Fibroblast of gingiva (primary cell): Measurements from ENCODE around the gene LNPEP.

Experiments used
- DNase-seq: peaks from one replicate; pipeline ENCODE4 v3.0.0-alpha.2; 2011; ENCODE audit warnings: low read depth

The LNPEP gene

DNA sequence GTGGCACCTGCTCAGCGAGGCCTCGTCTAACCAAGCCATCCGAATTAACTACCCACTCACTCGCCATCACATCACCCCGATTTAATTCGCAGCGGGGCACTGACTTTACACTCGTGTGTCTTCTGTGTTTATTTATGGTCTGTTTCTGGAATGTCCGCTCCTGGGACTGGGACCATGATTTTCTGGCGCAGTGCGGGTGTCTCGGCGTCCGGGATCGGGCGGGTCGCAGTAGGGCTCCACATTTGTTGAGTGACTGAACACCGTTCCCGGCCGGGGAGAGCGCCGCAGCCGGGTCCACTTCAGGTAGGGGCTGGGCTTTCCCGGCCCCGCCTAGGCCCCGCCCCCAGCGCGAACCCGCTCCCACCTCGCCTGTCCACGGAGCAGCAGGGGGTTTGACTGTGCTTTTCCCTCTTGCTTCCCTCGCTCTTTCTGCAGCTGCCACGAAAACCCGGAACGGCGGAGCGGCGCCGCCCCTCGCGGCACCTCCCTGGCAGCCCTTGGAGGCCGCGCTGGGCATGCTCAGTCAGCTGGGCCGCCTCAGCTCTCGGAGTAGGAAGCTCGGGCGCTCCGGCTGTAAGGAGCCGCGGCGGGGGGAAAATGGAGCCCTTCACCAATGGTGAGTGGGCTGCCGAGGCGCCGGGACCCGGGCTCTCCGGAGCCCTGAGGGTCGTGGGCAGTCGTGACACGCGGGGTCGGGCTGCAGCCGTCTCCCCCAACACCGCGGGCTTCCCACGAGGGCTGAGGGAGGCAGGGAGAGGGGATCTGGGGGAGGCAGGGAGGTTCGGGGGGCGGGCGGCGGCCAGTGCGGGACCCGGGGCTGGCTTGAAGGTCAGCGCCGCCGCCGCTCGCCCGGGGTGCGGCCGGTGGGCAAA lies at the start of gene LNPEP:
Gene LNPEP, plus strand, starts transcription at position 522 of the 872 bp plus-strand sequence. Its CDS starts 76 bp downstream, at position 598.
- peak; percentile 98 for DNase-seq

DNA sequence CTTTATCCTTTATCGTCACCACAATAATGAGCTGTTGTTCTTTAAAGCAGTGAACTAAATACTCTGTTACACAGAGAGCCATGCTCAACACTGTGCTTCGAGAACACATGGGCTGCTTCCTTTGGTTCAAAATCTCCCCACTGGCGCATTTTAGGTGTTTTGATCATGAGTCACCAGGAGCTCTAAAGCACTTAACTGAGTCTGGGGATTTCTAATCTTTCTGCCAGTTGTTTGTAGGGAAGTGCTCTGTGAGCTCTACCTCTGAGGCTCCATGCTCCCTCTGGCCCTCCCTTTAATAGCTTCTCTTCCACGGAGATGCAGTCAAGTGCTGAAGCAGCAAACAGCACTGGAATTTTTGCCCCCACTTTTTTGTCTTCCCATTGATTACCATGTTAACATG lies 42.5 kb upstream of the LNPEP start:
- DNase-seq = peak; percentile 24

GRCh38 chr5:96896276-96896675 lies 39.6 kb upstream of the LNPEP start:
- DNase-seq = no peak

- no peak for DNase-seq
Measured at GRCh38 chr5:96896806-96897205, 39.1 kb upstream of the LNPEP start.

- DNase-seq = no peak
Measured at GRCh38 chr5:96901384-96901783, 34.5 kb upstream of the LNPEP start.

DNA sequence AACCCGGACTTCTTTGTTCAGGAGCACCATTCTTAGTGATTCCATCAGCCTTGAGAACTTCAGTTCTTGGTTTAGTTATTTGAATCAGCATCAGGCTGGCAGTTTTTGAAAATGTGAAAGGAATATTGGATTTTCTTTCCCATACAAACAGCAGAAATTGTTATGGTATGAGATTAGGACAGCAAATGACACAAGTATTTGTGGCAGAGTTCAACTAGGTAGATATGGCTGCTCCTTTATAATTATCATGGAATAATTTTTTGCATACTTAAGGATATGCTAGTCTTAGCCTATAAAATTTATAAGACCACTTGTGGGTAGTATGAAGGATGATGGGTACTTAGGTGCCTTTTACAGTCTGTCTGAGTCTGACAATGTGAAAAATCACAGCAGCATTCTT lies 34.0 kb upstream of the LNPEP start:
- DNase-seq = no peak

GRCh38 chr5:96902876-96903275 lies 33.0 kb upstream of the LNPEP start:
- DNase-seq = no peak

DNA sequence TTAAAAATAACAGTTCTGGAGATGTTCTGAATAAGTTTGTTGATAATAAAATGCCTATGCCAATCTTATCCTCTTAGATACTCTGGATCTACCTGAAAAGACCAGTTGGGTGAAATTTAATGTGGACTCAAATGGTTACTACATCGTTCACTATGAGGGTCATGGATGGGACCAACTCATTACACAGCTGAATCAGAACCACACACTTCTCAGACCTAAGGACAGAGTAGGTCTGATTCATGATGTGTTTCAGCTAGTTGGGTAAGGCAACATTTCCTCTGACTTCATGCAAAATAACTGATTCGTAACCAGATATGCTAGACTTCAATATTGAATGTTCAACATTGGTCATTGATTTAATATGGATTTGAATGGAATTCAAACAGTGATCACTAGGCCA lies 32.6 kb upstream of the LNPEP start:
- DNase-seq = no peak

GRCh38 chr5:96904054-96904931 lies 31.6 kb upstream of the LNPEP start:
- peak; percentile 14 for DNase-seq

DNA sequence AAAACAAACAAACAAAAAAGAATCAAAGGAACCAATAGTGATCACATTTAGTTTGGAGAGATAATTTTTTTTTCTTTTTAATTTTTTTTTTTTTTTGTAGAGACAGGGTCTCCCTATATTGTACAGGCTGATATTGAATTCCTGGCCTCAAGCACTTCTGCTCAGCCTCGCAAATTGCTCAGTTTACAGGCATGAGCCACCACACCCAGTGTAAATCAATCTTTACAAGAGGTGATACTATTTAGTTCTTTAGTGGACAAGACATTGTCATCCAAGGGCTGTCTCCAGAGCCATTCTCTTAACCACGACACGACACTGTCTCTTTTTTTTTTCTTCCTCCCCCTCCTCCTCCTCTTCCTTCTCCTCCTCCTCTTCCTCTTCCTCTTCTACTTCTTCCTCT lies 30.0 kb upstream of the LNPEP start:
- DNase-seq = no peak

DNA sequence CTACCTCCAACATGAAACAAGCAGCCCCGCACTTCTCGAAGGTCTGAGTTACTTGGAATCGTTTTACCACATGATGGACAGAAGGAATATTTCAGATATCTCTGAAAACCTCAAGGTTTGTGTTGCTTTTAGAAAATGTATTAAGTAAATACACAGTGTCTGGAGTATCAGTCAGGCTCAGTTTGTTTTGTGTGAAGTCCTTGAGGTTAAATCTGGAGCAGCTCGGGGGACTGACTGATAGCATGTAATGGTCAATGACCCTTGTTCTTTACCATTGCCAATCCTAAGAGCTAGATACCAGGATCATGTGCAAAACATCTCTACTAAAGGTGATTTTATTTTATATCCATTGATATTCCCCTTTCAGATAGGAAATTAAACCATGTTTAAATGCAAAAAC lies 26.9 kb upstream of the LNPEP start:
- no peak for DNase-seq

- no peak for DNase-seq
Measured at GRCh38 chr5:96909435-96909834, 26.4 kb upstream of the LNPEP start.

- DNase-seq = no peak
Measured at GRCh38 chr5:96911139-96911538, 24.7 kb upstream of the LNPEP start.

DNA sequence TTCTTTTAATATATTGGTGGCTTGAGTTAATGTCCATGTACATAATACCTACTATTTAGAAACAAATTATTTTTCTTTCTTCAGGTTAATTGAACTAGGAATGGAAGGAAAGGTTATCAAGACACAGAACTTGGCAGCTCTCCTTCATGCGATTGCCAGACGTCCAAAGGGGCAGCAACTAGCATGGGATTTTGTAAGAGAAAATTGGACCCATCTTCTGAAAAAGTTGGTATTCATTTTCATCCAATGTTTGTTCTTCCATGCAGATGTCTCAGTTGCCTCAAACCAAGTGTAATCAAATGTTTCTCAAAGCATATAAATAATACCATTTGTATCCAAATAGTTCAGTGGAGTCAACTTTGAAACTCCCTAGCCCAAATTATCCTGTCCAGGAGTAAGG lies 22.6 kb upstream of the LNPEP start:
- no peak for DNase-seq

DNA sequence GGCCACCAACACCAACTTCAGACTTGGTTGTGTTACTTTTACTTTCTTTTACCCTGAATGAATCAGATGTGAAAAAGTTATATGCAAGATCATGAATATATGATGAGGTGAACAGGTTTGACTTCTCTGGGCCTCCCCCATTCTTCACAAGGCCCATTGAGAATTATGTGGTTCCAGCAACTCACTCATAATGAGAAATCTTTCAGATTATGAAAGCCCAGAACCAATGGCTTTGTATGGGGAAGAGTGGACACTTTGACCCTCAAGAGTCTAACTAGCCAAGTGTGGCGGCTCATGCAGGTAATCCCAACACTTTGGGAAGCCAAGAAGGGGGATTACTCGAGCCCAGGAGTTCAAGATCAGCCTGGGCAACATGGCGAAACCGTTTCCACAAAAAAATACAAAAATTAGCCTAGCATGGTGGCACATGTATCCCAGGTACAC lies 16.1 kb upstream of the LNPEP start:
- DNase-seq = no peak

- no peak for DNase-seq
Measured at GRCh38 chr5:96920744-96921355, 15.0 kb upstream of the LNPEP start.

DNA sequence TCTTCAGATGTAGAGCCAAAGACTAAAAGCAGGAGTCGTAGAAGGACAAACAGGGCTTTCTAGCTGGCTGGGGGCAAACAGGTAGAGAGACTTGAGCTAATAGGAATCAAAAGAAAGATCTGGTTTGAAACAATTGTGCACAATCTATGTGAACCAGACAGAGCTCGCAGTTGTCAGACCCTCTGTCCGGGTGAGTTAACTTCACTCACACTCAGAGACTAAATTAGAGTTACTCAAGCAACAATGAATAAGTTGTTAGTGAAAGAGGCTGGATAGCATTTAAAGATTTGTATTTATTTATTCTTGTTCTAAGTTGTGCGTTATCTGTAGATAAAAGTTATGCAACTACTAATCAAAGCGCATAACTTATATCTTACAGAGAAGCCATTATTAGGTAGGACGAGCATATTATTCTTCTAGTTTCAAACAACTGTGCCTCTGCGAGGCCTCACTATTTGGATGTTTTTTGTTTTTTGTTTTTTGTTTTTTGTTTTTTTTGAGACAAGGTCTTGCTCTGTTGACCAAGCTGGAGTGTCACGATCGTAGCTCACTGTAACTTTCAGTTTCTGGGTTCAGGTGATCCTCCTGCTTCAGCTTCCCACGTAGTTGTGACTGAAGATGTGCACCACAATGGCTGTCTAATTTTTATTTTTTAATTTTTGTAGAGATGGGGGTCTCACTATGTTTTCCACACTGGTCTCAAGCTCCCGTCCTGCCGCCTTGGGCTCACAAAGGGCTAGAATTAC lies 13.2 kb upstream of the LNPEP start:
- no peak for DNase-seq

- no peak for DNase-seq
Measured at GRCh38 chr5:96924016-96924443, 11.8 kb upstream of the LNPEP start.

DNA sequence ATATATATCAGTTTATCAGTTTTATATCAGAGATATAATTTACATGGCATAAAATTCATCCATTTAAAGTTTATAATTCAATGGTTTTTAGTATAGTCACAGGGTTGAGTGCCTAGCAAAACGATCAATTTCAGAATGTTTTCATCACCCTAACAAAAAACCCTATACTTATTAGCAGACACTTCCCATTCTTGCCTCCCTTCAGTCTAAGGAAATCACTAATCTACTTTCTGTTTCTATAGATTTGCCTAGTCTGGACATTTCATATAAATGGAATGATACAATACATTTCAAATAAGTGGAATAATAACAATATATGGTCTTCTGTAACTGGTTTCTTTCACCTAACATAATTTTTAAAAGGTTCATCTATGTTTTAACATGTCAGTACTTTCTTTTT lies 9.6 kb upstream of the LNPEP start:
- DNase-seq = no peak

DNA sequence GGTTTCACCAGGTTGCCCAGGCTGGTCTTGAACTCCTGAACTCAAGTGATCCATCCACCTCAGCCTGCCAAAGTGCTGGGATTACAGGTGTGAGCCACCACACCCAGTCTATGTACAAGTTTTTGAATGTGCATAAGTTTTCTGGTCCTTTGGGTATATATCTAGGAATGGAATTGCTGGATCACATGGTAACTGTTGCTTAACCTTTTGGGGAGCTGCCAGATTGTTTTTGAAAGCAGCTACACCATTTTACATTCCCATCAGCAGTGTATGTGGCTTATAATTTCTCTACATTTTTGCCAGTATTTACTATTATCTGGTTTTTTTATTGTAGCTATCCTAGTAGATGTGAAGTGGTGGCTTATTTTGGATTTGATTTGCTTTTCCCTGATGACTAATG lies 8.9 kb upstream of the LNPEP start:
- no peak for DNase-seq

DNA sequence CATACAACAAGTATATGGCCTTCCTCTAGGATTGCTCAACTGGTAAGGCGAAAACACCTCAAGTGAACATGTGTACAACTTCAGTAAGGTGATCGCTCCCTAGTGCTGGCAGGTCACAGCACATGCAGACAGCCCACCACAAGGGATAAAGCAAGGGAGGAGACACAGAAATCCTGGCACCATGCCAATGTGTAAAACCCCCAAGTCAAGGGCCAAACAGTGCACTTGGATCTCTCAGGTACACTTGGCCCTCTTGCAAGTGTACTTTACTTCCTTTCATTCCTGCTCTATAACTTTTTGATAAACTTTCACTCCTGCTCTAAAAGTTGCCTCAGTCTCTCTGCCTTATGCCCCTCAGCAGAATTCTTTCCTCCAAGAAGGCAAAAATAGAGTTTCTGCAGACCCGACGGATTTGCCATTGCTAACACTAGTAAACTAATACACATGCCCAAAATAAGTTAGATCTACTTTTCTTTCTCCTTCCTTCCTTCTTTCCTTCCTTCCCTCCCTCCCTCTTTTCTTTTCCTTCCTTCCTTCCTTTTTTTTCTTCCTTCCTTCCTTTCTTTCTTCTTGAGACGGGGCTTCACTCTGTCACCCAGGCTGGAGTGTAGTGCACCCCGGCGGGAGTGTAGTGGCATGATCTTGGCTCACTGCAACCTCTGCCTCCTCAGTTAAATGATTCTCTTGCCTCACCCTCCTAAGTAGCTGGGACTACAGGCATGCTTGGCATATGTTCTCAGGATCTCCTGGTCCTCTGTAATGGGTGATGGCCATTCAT lies 6.8 kb upstream of the LNPEP start:
- no peak for DNase-seq
